ENCODE results near the gene SLC35A1.

Gene SLC35A1

GRCh38 chr6:87472525-87473418 lies at the start of gene SLC35A1:
SLC35A1 (plus strand) TSS chr6:87472974; CDS start chr6:87473004, 30 bp downstream.
- no peaks in the 10 kb centered on the region for H3F3A ChIP-seq (ENCODE audit: control insufficient read depth, insufficient read depth)
- no peaks in the 10 kb centered on the region for H3K27me3 ChIP-seq (ENCODE audit: control insufficient read depth, low read length)
- peaks cover 28% of the 10 kb centered on the region for H3K4me1 ChIP-seq (ENCODE audit: control insufficient read depth, low read length)
- H3K79me2 ChIP-seq (ENCODE audit: control insufficient read depth, low read length): peaks cover 34% of the 10 kb centered on the region
- H3K9me2 ChIP-seq (replicated peaks; ENCODE audit: control insufficient read depth, low read length): no peaks in the 10 kb centered on the region
- peak within 1 kb of the TSS; percentile 90 for H3K4me3 ChIP-seq (ENCODE audit: low read length)
- no peaks in the 10 kb centered on the region for H3K9me3 ChIP-seq (ENCODE audit: control insufficient read depth, insufficient read depth, low read length)
- H4K20me1 ChIP-seq (ENCODE audit: control insufficient read depth, insufficient read depth, low read depth, low read length): no peaks in the 10 kb centered on the region
- H3K27ac ChIP-seq (ENCODE audit: low read depth, low read length): peak within 1 kb of the TSS; percentile 47
- TF ChIP-seq EZH2phosphoT487 (IDR thresholded peaks at IDR 0.05; ENCODE audit: borderline replicate concordance, low read length) (no peak), CTCF (IDR thresholded peaks at IDR 0.05; ENCODE audit: low read depth, low read length, poor library complexity, severe bottlenecking) (no peak)
- H3K4me2 ChIP-seq (ENCODE audit: low read length): peak within 1 kb of the TSS; percentile 94
- H3K36me3 ChIP-seq (ENCODE audit: control insufficient read depth, low read length): peaks cover 3% of the 10 kb centered on the region; the same call in 1 of the 2 replicates

- H3K9me2 ChIP-seq (replicated peaks; ENCODE audit: control insufficient read depth, low read length): no peaks in the 10 kb centered on the region
- no peak overlapping the region for H3K4me2 ChIP-seq (ENCODE audit: low read length)
- H3K79me2 ChIP-seq (ENCODE audit: control insufficient read depth, low read length): no peaks in the 10 kb centered on the region
- no peaks in the 10 kb centered on the region for H4K20me1 ChIP-seq (ENCODE audit: control insufficient read depth, insufficient read depth, low read depth, low read length)
- no peaks in the 10 kb centered on the region for H3K4me1 ChIP-seq (ENCODE audit: control insufficient read depth, low read length)
- TF ChIP-seq EZH2phosphoT487 (IDR thresholded peaks at IDR 0.05; ENCODE audit: borderline replicate concordance, low read length): no peak
- no peak for TF ChIP-seq CTCF (IDR thresholded peaks at IDR 0.05; ENCODE audit: low read depth, low read length, poor library complexity, severe bottlenecking)
- no peak overlapping the region for H3K4me3 ChIP-seq (ENCODE audit: low read length)
- H3K36me3 ChIP-seq (ENCODE audit: control insufficient read depth, low read length): no peaks in the 10 kb centered on the region
- peaks cover 4% of the 10 kb centered on the region; the same call in 1 of the 2 replicates for H3K27me3 ChIP-seq (ENCODE audit: control insufficient read depth, low read length)
- no peak overlapping the region for H3K27ac ChIP-seq (ENCODE audit: low read depth, low read length)
- H3F3A ChIP-seq (ENCODE audit: control insufficient read depth, insufficient read depth): no peaks in the 10 kb centered on the region
- no peaks in the 10 kb centered on the region for H3K9me3 ChIP-seq (ENCODE audit: control insufficient read depth, insufficient read depth, low read length)
These were observed 46.0 kb upstream of the SLC35A1 start for GRCh38 chr6:87426789-87427188.

GRCh38 chr6:87430499-87430898 lies 42.3 kb upstream of the SLC35A1 start:
- H3K27me3 ChIP-seq (ENCODE audit: control insufficient read depth, low read length): peaks cover 4% of the 10 kb centered on the region; the same call in 1 of the 2 replicates
- TF ChIP-seq EZH2phosphoT487 (IDR thresholded peaks at IDR 0.05; ENCODE audit: borderline replicate concordance, low read length): no peak
- TF ChIP-seq CTCF (IDR thresholded peaks at IDR 0.05; ENCODE audit: low read depth, low read length, poor library complexity, severe bottlenecking): no peak
- no peaks in the 10 kb centered on the region for H3K9me2 ChIP-seq (replicated peaks; ENCODE audit: control insufficient read depth, low read length)
- no peaks in the 10 kb centered on the region for H3K79me2 ChIP-seq (ENCODE audit: control insufficient read depth, low read length)
- H3K4me1 ChIP-seq (ENCODE audit: control insufficient read depth, low read length): no peaks in the 10 kb centered on the region
- no peak overlapping the region for H3K4me3 ChIP-seq (ENCODE audit: low read length)
- no peaks in the 10 kb centered on the region for H3F3A ChIP-seq (ENCODE audit: control insufficient read depth, insufficient read depth)
- H3K9me3 ChIP-seq (ENCODE audit: control insufficient read depth, insufficient read depth, low read length): no peaks in the 10 kb centered on the region
- H4K20me1 ChIP-seq (ENCODE audit: control insufficient read depth, insufficient read depth, low read depth, low read length): no peaks in the 10 kb centered on the region
- H3K36me3 ChIP-seq (ENCODE audit: control insufficient read depth, low read length): no peaks in the 10 kb centered on the region
- H3K27ac ChIP-seq (ENCODE audit: low read depth, low read length): no peak overlapping the region
- H3K4me2 ChIP-seq (ENCODE audit: low read length): no peak overlapping the region
